Measurements from ENCODE around the gene PLEKHA3. TPM values are rescaled to one million over a fixed set of nuclear protein-coding genes. Genes with fewer than 3 reads are reported as not detected.

Gene PLEKHA3
- total RNA-seq (10 to 100 TPM; 32.4 to 53.2 (median 41.4) TPM), polyA plus RNA-seq (1 to 10 TPM; 2.5 to 6.4 TPM)
- long read RNA-seq, donor 1, full-length matches to known transcripts = 35 of 44 reads
- long read RNA-seq, donor 1, partial matches to known transcripts = 4 of 44 reads
- long read RNA-seq, donor 1, other reads (novel, unspliced or antisense) = 5 of 44 reads
- long read RNA-seq, donor 2, full-length matches to known transcripts = 24 of 33 reads
- long read RNA-seq, donor 2, partial matches to known transcripts = 3 of 33 reads
- long read RNA-seq, donor 2, other reads (novel, unspliced or antisense) = 6 of 33 reads
- long read RNA-seq, donor 3, full-length matches to known transcripts = 4 of 13 reads
- long read RNA-seq, donor 3, partial matches to known transcripts = 5 of 13 reads
- long read RNA-seq, donor 3, other reads (novel, unspliced or antisense) = 4 of 13 reads

- no peaks in the 10 kb centered on the region for H3K36me3 ChIP-seq
- intact Hi-C loops (cut with DNase I) = loop anchor here in 2 of 10 donors (2.0 to 5.0 kb wide), 2 partner anchors 42 kb away; no protein-coding TSS in a partner anchor
- WGBS, 2 donors = 0 to 1% methylated on average over 60 to 89 of the region's 92 CpGs
- H3K27me3 ChIP-seq = no peaks in the 10 kb centered on the region
- peak within 1 kb of the TSS; percentile 49 to 92 (median 83) for H3K4me3 ChIP-seq
- peaks cover 3 to 68% (median 62%) of the 10 kb centered on the region in 9 donors for H3K4me1 ChIP-seq
- ATAC-seq = peak; percentile 92 to 95 (median 94)
- H3K9me3 ChIP-seq = no peaks in the 10 kb centered on the region
- TF ChIP-seq CTCF (IDR thresholded peaks at IDR 0.05) = no peak
- peak; percentile 97 to 98 for DNase-seq
- H3K27ac ChIP-seq = peak within 1 kb of the TSS; percentile 70 to 97 (median 93)
These were observed at the start of gene PLEKHA3 for GRCh38 chr2:178480227-178481181. PLEKHA3 (plus strand) TSS chr2:178480457; CDS start chr2:178480870, 413 bp downstream.

GRCh38 chr2:178436662-178437061 lies 43.6 kb upstream of the PLEKHA3 start:
- WGBS, 2 donors = 88 to 92% methylated on average over 2 of the region's 2 CpGs
- H3K27ac ChIP-seq = no peak overlapping the region
- H3K27me3 ChIP-seq = no peaks in the 10 kb centered on the region
- TF ChIP-seq CTCF (IDR thresholded peaks at IDR 0.05) = no peak
- ATAC-seq = no peak
- DNase-seq = no peak
- no peak overlapping the region for H3K4me3 ChIP-seq
- H3K9me3 ChIP-seq = no peaks in the 10 kb centered on the region
- no peaks in the 10 kb centered on the region for H3K4me1 ChIP-seq
- H3K36me3 ChIP-seq = peaks cover 0 to 100% (median 64%) of the 10 kb centered on the region in 9 donors
- intact Hi-C loops (cut with DNase I) = no loop called here

DNA sequence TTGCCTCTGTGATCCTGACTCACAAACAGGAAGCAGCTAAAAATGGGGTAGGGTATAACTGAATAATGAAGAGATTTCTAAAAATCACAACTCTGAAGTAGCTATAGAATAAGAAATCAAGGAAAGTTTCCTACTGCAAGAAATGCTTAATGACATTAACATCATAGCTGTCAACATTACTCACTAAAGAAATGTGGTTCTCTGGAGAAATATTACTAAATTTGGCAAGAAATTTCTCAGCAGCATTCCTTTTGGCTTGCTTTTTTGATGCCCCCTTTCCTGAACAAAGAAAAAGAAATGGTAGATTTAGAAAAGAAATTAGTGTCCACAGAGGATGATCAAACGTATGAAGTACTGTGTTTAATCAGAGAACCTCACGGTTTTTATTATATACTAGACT lies 38.8 kb upstream of the PLEKHA3 start:
- Histone ChIP-seq H3K9me3 (no peaks in the 10 kb centered on the region), H3K36me3 (peaks cover 0 to 100% (median 56%) of the 10 kb centered on the region in 9 donors), H3K4me3 (no peak overlapping the region), H3K4me1 (no peaks in the 10 kb centered on the region), H3K27ac (no peak overlapping the region), H3K27me3 (no peaks in the 10 kb centered on the region)
- 91 to 98% methylated on average over 2 of the region's 2 CpGs for WGBS, 2 donors
- TF ChIP-seq CTCF (IDR thresholded peaks at IDR 0.05) = no peak
- DNase-seq (no peak), ATAC-seq (no peak)
- intact Hi-C loops (cut with DNase I) = no loop called here
